Femur (tissue), 1 donor: ENCODE data around the gene NPC1L1.

ENCODE experiments used
- DNase-seq: peaks from one replicate; pipeline ENCODE4 v3.0.0-alpha.2; 2017

Gene NPC1L1

DNA sequence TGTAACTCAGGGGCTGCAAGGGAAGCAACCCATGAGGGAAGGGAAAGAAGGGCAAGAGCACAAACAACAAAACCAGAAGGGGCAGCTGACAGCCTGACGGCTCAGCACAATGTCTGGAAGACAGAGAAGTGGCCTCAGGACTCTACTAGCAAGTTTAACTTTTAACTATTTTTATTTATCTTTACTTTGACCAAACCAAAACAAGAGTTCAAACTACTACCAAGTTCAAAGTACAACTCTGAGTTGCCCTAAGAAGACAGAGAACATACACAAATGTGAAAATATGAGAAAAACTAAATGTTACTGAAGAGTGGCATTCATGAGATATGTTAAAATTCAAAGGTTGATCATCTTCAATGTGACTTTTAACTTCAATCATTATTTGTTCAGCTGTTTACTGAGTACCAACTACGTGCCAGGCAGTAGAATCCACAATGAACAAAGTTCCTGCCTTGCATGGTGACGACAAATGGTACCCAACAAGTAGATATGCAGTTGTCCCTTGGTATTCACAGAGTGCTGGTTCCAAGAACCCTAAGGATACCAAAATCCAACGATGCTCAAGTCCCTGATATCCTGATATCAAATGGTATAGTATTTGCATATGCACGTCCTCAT lies 70.4 kb downstream of the NPC1L1 start:
- DNase-seq = no peak

DNA sequence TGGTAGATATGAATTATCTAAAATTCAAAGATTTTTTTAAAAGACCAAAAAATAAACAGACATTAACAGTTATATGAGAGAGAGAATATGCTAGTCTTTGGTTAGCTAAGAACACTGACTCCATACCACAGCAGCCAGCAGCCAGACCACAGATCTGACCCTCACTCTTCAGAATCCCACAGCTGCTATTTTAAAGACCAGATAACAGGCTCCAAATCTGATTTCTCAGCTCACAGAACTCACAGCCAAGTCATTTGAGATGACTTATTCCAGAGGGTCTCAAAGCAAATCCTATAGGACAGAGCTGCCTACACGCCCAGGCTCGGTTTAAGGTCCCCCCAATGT lies 71.0 kb downstream of the NPC1L1 start:
- no peak for DNase-seq

DNA sequence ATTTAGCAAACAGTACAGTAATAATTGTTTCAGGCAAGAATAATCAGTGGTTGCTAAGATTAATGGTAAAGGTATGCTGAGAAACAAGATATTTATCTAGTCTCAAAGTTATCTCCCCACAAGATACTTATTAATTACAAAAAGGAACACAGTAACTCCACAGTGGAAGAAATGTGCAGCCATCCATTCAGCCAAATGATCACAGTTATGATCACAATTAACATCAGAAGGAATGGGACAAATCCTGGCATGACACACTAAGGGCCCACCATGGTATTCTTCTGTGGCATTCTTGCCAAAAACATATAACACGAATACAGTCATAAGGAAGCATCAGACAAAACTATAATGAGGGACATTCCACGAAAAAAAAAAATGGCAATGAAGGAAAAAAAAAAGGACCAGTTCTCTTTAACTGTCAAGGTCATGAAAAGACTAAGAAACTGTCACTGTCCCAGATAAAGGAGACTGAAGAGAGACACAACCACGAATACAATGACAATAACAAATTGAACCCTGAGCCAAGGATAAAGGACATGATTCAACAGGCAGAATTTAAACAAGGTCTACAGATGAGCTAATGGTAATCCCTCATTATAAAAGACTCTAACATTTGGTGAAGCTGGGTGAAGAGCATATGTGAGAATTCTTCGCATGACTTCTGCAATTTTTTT lies 71.5 kb downstream of the NPC1L1 start:
- DNase-seq = no peak

GRCh38 chr7:44467217-44467548 lies 73.9 kb downstream of the NPC1L1 start:
- no peak for DNase-seq

- DNase-seq = no peak
Observed at GRCh38 chr7:44466300-44467216, 74.6 kb downstream of the NPC1L1 start.

- no peak for DNase-seq
Observed at GRCh38 chr7:44465490-44465889, 75.6 kb downstream of the NPC1L1 start.

- DNase-seq = no peak
Observed at GRCh38 chr7:44463169-44463808, 77.8 kb downstream of the NPC1L1 start.
